Measurements from ENCODE around the gene RBM8A.
"Not testable (repeated sequence)": the region's sequence is repeated elsewhere in the genome, so short reads cannot be mapped to it uniquely, and the experiment has no call there.

RBM8A gene

GRCh38 chr1:145935708-145936107 lies 8.4 kb upstream of the RBM8A start:
- no peak overlapping the region for H3K4me3 ChIP-seq (ENCODE audit: low read length)
- H3K27ac ChIP-seq (ENCODE audit: low read depth, low read length) = no peak overlapping the region
- H3K4me1 ChIP-seq (ENCODE audit: insufficient read depth, low read length) = peaks cover 23% of the 10 kb centered on the region
- no peaks in the 10 kb centered on the region for H3K9me3 ChIP-seq (ENCODE audit: insufficient read depth, low read depth, low read length)
- no peaks in the 10 kb centered on the region for H3K27me3 ChIP-seq (ENCODE audit: insufficient read depth, low read length)
- H3K36me3 ChIP-seq (ENCODE audit: insufficient read depth, low read length) = no peaks in the 10 kb centered on the region
- no peak overlapping the region for H3K9ac ChIP-seq (ENCODE audit: low read depth, low read length)

GRCh38 chr1:145932522-145933009 lies 5.3 kb upstream of the RBM8A start:
- H3K9ac ChIP-seq (ENCODE audit: low read depth, low read length) = peak overlapping the region; percentile 36; the same call in 1 of the 2 replicates
- H3K4me3 ChIP-seq (ENCODE audit: low read length); H3K9me3 ChIP-seq (ENCODE audit: insufficient read depth, low read depth, low read length); H3K36me3 ChIP-seq (ENCODE audit: insufficient read depth, low read length); H3K27me3 ChIP-seq (ENCODE audit: insufficient read depth, low read length): not testable (repeated sequence)
- H3K27ac ChIP-seq (ENCODE audit: low read depth, low read length) = peak overlapping the region; percentile 77; the same call in 1 of the 2 replicates
- WGBS = 14% methylated on average over 7 of the region's 9 CpGs
- peaks cover 23% of the 10 kb centered on the region for H3K4me1 ChIP-seq (ENCODE audit: insufficient read depth, low read length)

- H3K4me3 ChIP-seq (ENCODE audit: low read length) = peak overlapping the region; percentile 97
- H3K9ac ChIP-seq (ENCODE audit: low read depth, low read length) = peak overlapping the region; percentile 94
- H3K36me3 ChIP-seq (ENCODE audit: insufficient read depth, low read length) = peaks cover 25% of the 10 kb centered on the region
- H3K4me1 ChIP-seq (ENCODE audit: insufficient read depth, low read length) = peaks cover 13% of the 10 kb centered on the region
- H3K27me3 ChIP-seq (ENCODE audit: insufficient read depth, low read length) = no peaks in the 10 kb centered on the region
- 77% methylated on average over 18 of the region's 20 CpGs for WGBS
- H3K9me3 ChIP-seq (ENCODE audit: insufficient read depth, low read depth, low read length) = no peaks in the 10 kb centered on the region
- peak overlapping the region; percentile 95 for H3K27ac ChIP-seq (ENCODE audit: low read depth, low read length)
Observed at GRCh38 chr1:145927916-145928643, 796 bp upstream of the RBM8A start.

- H3K27me3 ChIP-seq (ENCODE audit: insufficient read depth, low read length) = no peaks in the 10 kb centered on the region
- peak overlapping the region; percentile 94 for H3K9ac ChIP-seq (ENCODE audit: low read depth, low read length)
- 10% methylated on average over 19 of the region's 19 CpGs for WGBS
Observed at GRCh38 chr1:145926686-145927062, 610 bp downstream of the RBM8A start.

GRCh38 chr1:145922266-145922665 lies 5.0 kb downstream of the RBM8A start:
- Histone ChIP-seq H3K27me3 (ENCODE audit: insufficient read depth, low read length) (no peaks in the 10 kb centered on the region), H3K27ac (ENCODE audit: low read depth, low read length) (no peak overlapping the region), H3K4me1 (ENCODE audit: insufficient read depth, low read length) (peaks cover 8% of the 10 kb centered on the region; the same call in 1 of the 2 replicates), H3K9me3 (ENCODE audit: insufficient read depth, low read depth, low read length) (no peaks in the 10 kb centered on the region), H3K36me3 (ENCODE audit: insufficient read depth, low read length) (peaks cover 38% of the 10 kb centered on the region), H3K9ac (ENCODE audit: low read depth, low read length) (no peak overlapping the region), H3K4me3 (ENCODE audit: low read length) (no peak overlapping the region)
- 94% methylated on average over 2 of the region's 2 CpGs for WGBS

More at GRCh38 chr1:145926686-145927062, 610 bp downstream of the RBM8A start:
- H3K4me1 ChIP-seq (ENCODE audit: insufficient read depth, low read length) = peaks cover 4% of the 10 kb centered on the region
- no peaks in the 10 kb centered on the region for H3K9me3 ChIP-seq (ENCODE audit: insufficient read depth, low read depth, low read length)
- H3K27ac ChIP-seq (ENCODE audit: low read depth, low read length) = peak overlapping the region; percentile 77
- H3K36me3 ChIP-seq (ENCODE audit: insufficient read depth, low read length) = peaks cover 34% of the 10 kb centered on the region
- peak overlapping the region; percentile 97 for H3K4me3 ChIP-seq (ENCODE audit: low read length)

- not testable (repeated sequence) for H3K9ac ChIP-seq (ENCODE audit: low read depth, low read length); H3K9me3 ChIP-seq (ENCODE audit: insufficient read depth, low read depth, low read length); H3K4me1 ChIP-seq (ENCODE audit: insufficient read depth, low read length); H3K27ac ChIP-seq (ENCODE audit: low read depth, low read length); H3K27me3 ChIP-seq (ENCODE audit: insufficient read depth, low read length); H3K4me3 ChIP-seq (ENCODE audit: low read length)
- peaks cover 36% of the 10 kb centered on the region for H3K36me3 ChIP-seq (ENCODE audit: insufficient read depth, low read length)
- 69% methylated on average over 1 of the region's 4 CpGs for WGBS
Observed at GRCh38 chr1:145920297-145920696, 7.0 kb downstream of the RBM8A start.

GRCh38 chr1:145918992-145919939 lies 8.0 kb downstream of the RBM8A start:
- 5% methylated on average over 33 of the region's 33 CpGs for WGBS
- H3K36me3 ChIP-seq (ENCODE audit: insufficient read depth, low read length) = peaks cover 37% of the 10 kb centered on the region
- H3K4me3 ChIP-seq (ENCODE audit: low read length) = peak overlapping the region; percentile 89
- no peaks in the 10 kb centered on the region for H3K9me3 ChIP-seq (ENCODE audit: insufficient read depth, low read depth, low read length)
- peaks cover 3% of the 10 kb centered on the region; the same call in 1 of the 2 replicates for H3K4me1 ChIP-seq (ENCODE audit: insufficient read depth, low read length)
- no peaks in the 10 kb centered on the region for H3K27me3 ChIP-seq (ENCODE audit: insufficient read depth, low read length)
- H3K9ac ChIP-seq (ENCODE audit: low read depth, low read length) = peak overlapping the region; percentile 72
- H3K27ac ChIP-seq (ENCODE audit: low read depth, low read length) = peak overlapping the region; percentile 34

- peaks cover 3% of the 10 kb centered on the region; the same call in 1 of the 2 replicates for H3K4me1 ChIP-seq (ENCODE audit: insufficient read depth, low read length)
- H3K27ac ChIP-seq (ENCODE audit: low read depth, low read length) = peak within 1 kb of the TSS; percentile 34
- no peaks in the 10 kb centered on the region for H3K27me3 ChIP-seq (ENCODE audit: insufficient read depth, low read length)
- peak within 1 kb of the TSS; percentile 72 for H3K9ac ChIP-seq (ENCODE audit: low read depth, low read length)
- H3K9me3 ChIP-seq (ENCODE audit: insufficient read depth, low read depth, low read length) = no peaks in the 10 kb centered on the region
- H3K4me3 ChIP-seq (ENCODE audit: low read length) = peak within 1 kb of the TSS; percentile 89
- H3K36me3 ChIP-seq (ENCODE audit: insufficient read depth, low read length) = peaks cover 28% of the 10 kb centered on the region
- WGBS = 2% methylated on average over 51 of the region's 51 CpGs
Observed at GRCh38 chr1:145918144-145918991, 8.9 kb downstream of the RBM8A start, which contains the start of gene PEX11B. Gene PEX11B (minus strand): TSS chr1:145918717. CDS start chr1:145918688, 29 bp downstream.

GRCh38 chr1:145917595-145917994 lies 9.7 kb downstream of the RBM8A start:
- H3K27ac ChIP-seq (ENCODE audit: low read depth, low read length) = no peak overlapping the region
- peaks cover 3% of the 10 kb centered on the region; the same call in 1 of the 2 replicates for H3K4me1 ChIP-seq (ENCODE audit: insufficient read depth, low read length)
- no peak overlapping the region for H3K9ac ChIP-seq (ENCODE audit: low read depth, low read length)
- no peaks in the 10 kb centered on the region for H3K9me3 ChIP-seq (ENCODE audit: insufficient read depth, low read depth, low read length)
- peaks cover 23% of the 10 kb centered on the region for H3K36me3 ChIP-seq (ENCODE audit: insufficient read depth, low read length)
- H3K4me3 ChIP-seq (ENCODE audit: low read length) = peak overlapping the region; percentile 89
- 90% methylated on average over 5 of the region's 5 CpGs for WGBS
- H3K27me3 ChIP-seq (ENCODE audit: insufficient read depth, low read length) = no peaks in the 10 kb centered on the region

- H3K27ac ChIP-seq (ENCODE audit: low read depth, low read length) = no peak overlapping the region
- 89% methylated on average over 5 of the region's 5 CpGs for WGBS
- H3K4me1 ChIP-seq (ENCODE audit: insufficient read depth, low read length) = peaks cover 3% of the 10 kb centered on the region; the same call in 1 of the 2 replicates
- H3K9me3 ChIP-seq (ENCODE audit: insufficient read depth, low read depth, low read length) = no peaks in the 10 kb centered on the region
- no peaks in the 10 kb centered on the region for H3K27me3 ChIP-seq (ENCODE audit: insufficient read depth, low read length)
- peaks cover 23% of the 10 kb centered on the region for H3K36me3 ChIP-seq (ENCODE audit: insufficient read depth, low read length)
- no peak overlapping the region for H3K9ac ChIP-seq (ENCODE audit: low read depth, low read length)
- no peak overlapping the region for H3K4me3 ChIP-seq (ENCODE audit: low read length)
Observed at GRCh38 chr1:145916745-145917144, 10.5 kb downstream of the RBM8A start.

All from HUES64 (cell line).